GM06990 (cell line): ENCODE results near the gene RPTOR.

Source experiments
- DNase-seq: peaks from one replicate; pipeline ENCODE4 v3.0.0-alpha.2; 2011; ENCODE audit not compliant: insufficient read length; ENCODE audit errors: extremely low read depth
- H3K27me3 ChIP-seq: replicated peaks from 2 replicates; pipeline ENCODE4 v1.6.0; 2011; ENCODE audit warnings: low read length; ENCODE audit not compliant: control insufficient read depth, insufficient read depth
- H3K36me3 ChIP-seq: 2 replicates; pipeline ENCODE4 v1.5.1; 2011; ENCODE audit warnings: low read length; ENCODE audit not compliant: control insufficient read depth, insufficient read depth
- H3K4me3 ChIP-seq: replicated peaks from 2 replicates; pipeline ENCODE4 v1.5.1; 2011; ENCODE audit warnings: low read depth, mild to moderate bottlenecking, control low read depth, low read length
- CTCF ChIP-seq: IDR thresholded peaks from 2 replicates; pipeline ENCODE4 v1.5.1; 2011; ENCODE audit warnings: low read length, control low read depth, mild to moderate bottlenecking, inconsistent platforms; ENCODE audit not compliant: insufficient read depth, poor library complexity, severe bottlenecking

Gene RPTOR

GRCh38 chr17:80720610-80721577, 176.3 kb downstream of the RPTOR start:
- DNase-seq, result no peak
- Histone ChIP-seq H3K27me3 (no peaks in the 10 kb centered on the region), H3K4me3 (no peak overlapping the region), H3K36me3 (no peaks in the 10 kb centered on the region)
- TF ChIP-seq CTCF, result no peak

GRCh38 chr17:80722661-80723060, 178.0 kb downstream of the RPTOR start:
- TF ChIP-seq CTCF, result no peak
- Histone ChIP-seq H3K4me3 (no peak overlapping the region), H3K36me3 (peaks cover 1% of the 10 kb centered on the region; the same call in 1 of the 2 replicates), H3K27me3 (no peaks in the 10 kb centered on the region)
- no peak for DNase-seq

GRCh38 chr17:80724775-80725266, 180.2 kb downstream of the RPTOR start:
- Histone ChIP-seq H3K36me3 (peaks cover 1% of the 10 kb centered on the region; the same call in 1 of the 2 replicates), H3K4me3 (no peak overlapping the region), H3K27me3 (no peaks in the 10 kb centered on the region)
- no peak for DNase-seq
- TF ChIP-seq CTCF, result no peak

GRCh38 chr17:80725517-80725916, 180.9 kb downstream of the RPTOR start:
- no peak for DNase-seq
- Histone ChIP-seq H3K4me3 (no peak overlapping the region), H3K36me3 (peaks cover 1% of the 10 kb centered on the region; the same call in 1 of the 2 replicates), H3K27me3 (no peaks in the 10 kb centered on the region)
- no peak for TF ChIP-seq CTCF

DNA sequence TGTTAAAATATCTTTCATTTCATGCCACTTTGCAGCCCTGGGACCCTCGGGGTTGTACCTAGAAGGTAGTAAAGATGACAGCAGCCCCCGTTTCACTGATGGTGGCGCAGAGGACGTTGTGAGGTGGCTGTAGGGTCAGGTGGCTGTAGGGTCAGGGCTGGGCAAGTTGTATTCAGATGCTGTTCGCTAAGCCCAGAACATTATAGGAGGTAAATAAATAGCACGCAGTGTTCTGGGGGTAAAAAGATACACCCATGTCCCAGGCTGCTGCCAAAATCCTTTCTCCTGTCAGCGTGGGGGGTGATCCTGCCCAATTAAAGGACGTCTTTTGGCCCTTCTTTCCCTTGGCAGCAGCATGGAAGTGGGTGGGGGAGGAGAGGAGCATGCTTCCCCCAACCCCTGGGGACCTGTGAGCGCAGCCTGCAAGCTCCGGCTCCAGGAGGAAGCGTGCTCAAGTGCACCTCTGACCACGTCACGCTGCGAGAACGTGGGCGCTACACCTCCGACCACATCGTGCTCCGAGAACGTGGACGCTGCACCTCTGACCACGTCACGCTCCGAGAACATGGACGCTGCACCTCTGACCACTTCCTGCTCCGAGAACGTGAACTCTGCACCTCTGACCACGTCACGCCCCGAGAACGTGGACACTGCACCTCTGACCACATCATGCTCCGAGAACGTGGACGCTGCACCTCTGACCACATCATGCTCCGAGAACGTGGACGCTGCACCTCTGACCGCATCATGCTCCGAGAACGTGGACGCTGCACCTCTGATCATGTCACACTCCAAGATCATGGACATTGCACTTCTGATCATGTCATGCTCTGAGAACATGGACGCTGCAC, 182.1 kb downstream of the RPTOR start:
- H3K27me3 ChIP-seq, result no peaks in the 10 kb centered on the region
- TF ChIP-seq CTCF, result no peak
- H3K36me3 ChIP-seq, result peaks cover 1% of the 10 kb centered on the region; the same call in 1 of the 2 replicates
- DNase-seq, result no peak
- no peak overlapping the region for H3K4me3 ChIP-seq
